ENCODE measurements around the gene PDLIM4. TPM values are rescaled to one million over a fixed set of nuclear protein-coding genes. Genes with fewer than 3 reads are reported as not detected.

Gene PDLIM4, protein sequence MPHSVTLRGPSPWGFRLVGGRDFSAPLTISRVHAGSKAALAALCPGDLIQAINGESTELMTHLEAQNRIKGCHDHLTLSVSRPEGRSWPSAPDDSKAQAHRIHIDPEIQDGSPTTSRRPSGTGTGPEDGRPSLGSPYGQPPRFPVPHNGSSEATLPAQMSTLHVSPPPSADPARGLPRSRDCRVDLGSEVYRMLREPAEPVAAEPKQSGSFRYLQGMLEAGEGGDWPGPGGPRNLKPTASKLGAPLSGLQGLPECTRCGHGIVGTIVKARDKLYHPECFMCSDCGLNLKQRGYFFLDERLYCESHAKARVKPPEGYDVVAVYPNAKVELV
- total RNA-seq (47.0 TPM), polyA plus RNA-seq (ENCODE audit: insufficient read depth, low read depth, low replicate concordance) (31.6 TPM)
- long read RNA-seq, donor 1, transcript PDLIM4-201 (7 exons, 2,282 nt), result major isoform, 10 of 12 reads
- long read RNA-seq, donor 1, partial matches to known transcripts, result 0 of 12 reads
- long read RNA-seq, donor 1, other reads (novel, unspliced or antisense), result 0 of 12 reads
- long read RNA-seq, donor 2, transcript PDLIM4-201 (7 exons, 2,282 nt), result major isoform, 9 of 9 reads
- long read RNA-seq, donor 2, partial matches to known transcripts, result 0 of 9 reads
- long read RNA-seq, donor 2, other reads (novel, unspliced or antisense), result 0 of 9 reads
- long read RNA-seq, donor 3, transcript PDLIM4-201 (7 exons, 2,282 nt), result major isoform, 5 of 5 reads
- long read RNA-seq, donor 3, partial matches to known transcripts, result 0 of 5 reads
- long read RNA-seq, donor 3, other reads (novel, unspliced or antisense), result 0 of 5 reads
- long read RNA-seq, donor 4, transcript PDLIM4-201 (7 exons, 2,282 nt), result major isoform, 10 of 11 reads
- long read RNA-seq, donor 4, partial matches to known transcripts, result 0 of 11 reads
- long read RNA-seq, donor 4, other reads (novel, unspliced or antisense), result 0 of 11 reads
- long read RNA-seq, donor 5, result 0 reads
- long read RNA-seq, donor 6, transcript PDLIM4-201 (7 exons, 2,282 nt), result major isoform, 8 of 8 reads
- long read RNA-seq, donor 6, partial matches to known transcripts, result 0 of 8 reads
- long read RNA-seq, donor 6, other reads (novel, unspliced or antisense), result 0 of 8 reads
- long read RNA-seq, donor 7, transcript PDLIM4-201 (7 exons, 2,282 nt), result major isoform, 69 of 88 reads
- long read RNA-seq, donor 7, partial matches to known transcripts, result 8 of 88 reads
- long read RNA-seq, donor 7, other reads (novel, unspliced or antisense), result 7 of 88 reads
- long read RNA-seq, donor 8, transcript PDLIM4-201 (7 exons, 2,282 nt), result major isoform, 11 of 11 reads
- long read RNA-seq, donor 8, partial matches to known transcripts, result 0 of 11 reads
- long read RNA-seq, donor 8, other reads (novel, unspliced or antisense), result 0 of 11 reads
- long read RNA-seq, donor 9, transcript PDLIM4-201 (7 exons, 2,282 nt), result major isoform, 5 of 5 reads
- long read RNA-seq, donor 9, partial matches to known transcripts, result 0 of 5 reads
- long read RNA-seq, donor 9, other reads (novel, unspliced or antisense), result 0 of 5 reads
- long read RNA-seq, donor 10, transcript PDLIM4-201 (7 exons, 2,282 nt), result major isoform, 8 of 8 reads
- long read RNA-seq, donor 10, partial matches to known transcripts, result 0 of 8 reads
- long read RNA-seq, donor 10, other reads (novel, unspliced or antisense), result 0 of 8 reads

DNA sequence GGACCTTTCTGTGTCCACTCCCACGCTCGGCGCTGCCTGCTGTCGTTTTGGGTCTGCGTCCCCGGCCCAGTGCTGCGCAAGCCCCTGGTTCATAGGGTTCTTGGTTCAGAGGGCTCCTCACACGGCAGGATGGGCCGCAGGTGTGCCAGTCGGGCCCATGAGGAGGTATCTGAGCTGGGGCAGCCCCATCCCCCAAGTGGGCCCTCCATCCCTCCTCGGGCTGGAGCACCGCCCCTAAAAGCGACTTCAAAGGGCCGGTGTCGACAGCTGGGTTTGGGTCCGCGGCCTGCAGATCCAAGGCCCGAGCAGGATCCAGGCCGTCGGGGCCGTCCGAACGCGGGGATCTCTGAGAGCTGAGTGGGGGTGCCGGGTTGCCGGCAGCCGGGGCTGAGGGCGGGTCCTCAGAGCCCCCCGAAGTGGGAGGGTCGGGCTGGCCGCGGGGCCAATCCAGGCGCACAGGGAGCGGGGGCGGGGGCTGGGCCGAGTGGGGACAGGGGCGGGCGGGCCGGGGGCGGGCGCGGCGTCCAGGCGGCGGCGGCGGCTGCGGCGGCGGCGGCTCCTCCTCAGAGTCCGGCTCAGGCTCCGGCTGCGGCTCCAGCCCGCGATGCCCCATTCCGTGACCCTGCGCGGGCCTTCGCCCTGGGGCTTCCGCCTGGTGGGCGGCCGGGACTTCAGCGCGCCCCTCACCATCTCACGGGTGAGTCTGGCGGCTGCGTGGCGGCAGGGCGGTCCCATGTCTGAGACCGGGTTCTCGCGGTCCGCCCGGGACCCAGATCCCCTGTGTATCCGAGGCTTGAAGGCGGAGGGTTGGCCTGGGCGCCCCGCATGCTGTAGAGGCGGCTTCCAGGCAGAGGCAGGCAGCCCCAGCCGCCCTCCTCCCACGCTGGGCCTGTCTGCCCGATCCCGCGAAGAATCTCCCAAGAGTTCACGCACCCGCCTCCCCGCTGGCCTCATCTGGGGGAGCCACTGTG, at the start of gene PDLIM4:
TSS of gene PDLIM4 (plus strand) at position 566 of the 971 bp plus-strand sequence. CDS start at position 605, 39 bp downstream.
- TF ChIP-seq, protein P1, sequence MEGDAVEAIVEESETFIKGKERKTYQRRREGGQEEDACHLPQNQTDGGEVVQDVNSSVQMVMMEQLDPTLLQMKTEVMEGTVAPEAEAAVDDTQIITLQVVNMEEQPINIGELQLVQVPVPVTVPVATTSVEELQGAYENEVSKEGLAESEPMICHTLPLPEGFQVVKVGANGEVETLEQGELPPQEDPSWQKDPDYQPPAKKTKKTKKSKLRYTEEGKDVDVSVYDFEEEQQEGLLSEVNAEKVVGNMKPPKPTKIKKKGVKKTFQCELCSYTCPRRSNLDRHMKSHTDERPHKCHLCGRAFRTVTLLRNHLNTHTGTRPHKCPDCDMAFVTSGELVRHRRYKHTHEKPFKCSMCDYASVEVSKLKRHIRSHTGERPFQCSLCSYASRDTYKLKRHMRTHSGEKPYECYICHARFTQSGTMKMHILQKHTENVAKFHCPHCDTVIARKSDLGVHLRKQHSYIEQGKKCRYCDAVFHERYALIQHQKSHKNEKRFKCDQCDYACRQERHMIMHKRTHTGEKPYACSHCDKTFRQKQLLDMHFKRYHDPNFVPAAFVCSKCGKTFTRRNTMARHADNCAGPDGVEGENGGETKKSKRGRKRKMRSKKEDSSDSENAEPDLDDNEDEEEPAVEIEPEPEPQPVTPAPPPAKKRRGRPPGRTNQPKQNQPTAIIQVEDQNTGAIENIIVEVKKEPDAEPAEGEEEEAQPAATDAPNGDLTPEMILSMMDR (IDR thresholded peaks at IDR 0.05; ENCODE audit: borderline replicate concordance, extremely low read depth, insufficient read depth), result no peak
- H3K4me1 ChIP-seq (ENCODE audit: control insufficient read depth in 2 of 3, insufficient read depth in 2 of 3, low read depth in 1 of 3, low read length in 3 of 3), result peaks cover 0 to 36% (median 21%) of the 10 kb centered on the region in 3 donors
- peak; percentile 83 to 90 (median 85) for DNase-seq
- peak within 1 kb of the TSS; percentile 71 to 80 for H3K27ac ChIP-seq (ENCODE audit: low read depth in 2 of 2, low read length in 2 of 2)
- peak within 1 kb of the TSS in 2 of 3 donors; percentile 29 to 42 for H3K9ac ChIP-seq (ENCODE audit: low read length in 3 of 3)
- intact Hi-C loops (cut with DNase I), result no loop called here
- H3K9me3 ChIP-seq (ENCODE audit: control insufficient read depth in 2 of 3, insufficient read depth in 1 of 3, low read length in 3 of 3), result no peaks in the 10 kb centered on the region
- peaks cover 0 to 3% (median 3%) of the 10 kb centered on the region in 3 donors for H3K36me3 ChIP-seq (ENCODE audit: control insufficient read depth in 2 of 3, insufficient read depth in 3 of 3, low read length in 3 of 3)
- H3K27me3 ChIP-seq (ENCODE audit: control insufficient read depth, insufficient read depth, low read length), result no peaks in the 10 kb centered on the region
- no peak for FAIRE-seq
- peak within 1 kb of the TSS; percentile 36 to 49 (median 38) for H3K4me3 ChIP-seq (ENCODE audit: low read length in 3 of 3)

DNA sequence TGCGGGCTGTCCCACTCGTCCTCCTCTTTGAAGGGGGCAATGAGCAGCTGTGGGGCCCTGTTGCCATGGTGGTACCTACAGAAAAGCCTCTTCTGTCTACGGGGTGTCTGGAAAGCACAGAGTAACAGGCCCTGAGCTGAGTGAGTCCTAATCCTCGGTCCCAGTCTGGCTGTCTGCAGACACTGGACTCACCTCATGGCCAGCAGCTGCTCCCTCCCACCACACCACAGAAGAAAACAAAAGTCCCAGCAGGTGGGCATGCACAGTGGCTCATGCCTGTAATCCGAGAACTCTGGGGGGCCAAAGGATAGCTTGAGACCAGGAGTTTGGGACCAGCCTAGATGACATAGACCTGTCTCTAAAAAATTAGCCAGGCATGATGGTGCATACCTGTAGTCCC, 49.7 kb upstream of the PDLIM4 start:
- no peak for FAIRE-seq
- peaks cover 2 to 66% (median 31%) of the 10 kb centered on the region in 3 donors for H3K36me3 ChIP-seq (ENCODE audit: control insufficient read depth in 2 of 3, insufficient read depth in 3 of 3, low read length in 3 of 3)

More for the DNA sequence above, 49.7 kb upstream of the PDLIM4 start:
- peak in 2 of 5 donors; percentile 1 to 19 for DNase-seq
- H3K4me1 ChIP-seq (ENCODE audit: control insufficient read depth in 2 of 3, insufficient read depth in 2 of 3, low read depth in 1 of 3, low read length in 3 of 3), result no peaks in the 10 kb centered on the region
- H3K27ac ChIP-seq (ENCODE audit: low read depth in 2 of 2, low read length in 2 of 2), result no peak overlapping the region
- no peak overlapping the region for H3K4me3 ChIP-seq (ENCODE audit: low read length in 3 of 3)
- no peaks in the 10 kb centered on the region for H3K9me3 ChIP-seq (ENCODE audit: control insufficient read depth in 2 of 3, insufficient read depth in 1 of 3, low read length in 3 of 3)
- H3K9ac ChIP-seq (ENCODE audit: low read length in 3 of 3), result no peak overlapping the region
- intact Hi-C loops (cut with DNase I), result no loop called here
- TF ChIP-seq, protein P1 (IDR thresholded peaks at IDR 0.05; ENCODE audit: borderline replicate concordance, extremely low read depth, insufficient read depth), result no peak
- H3K27me3 ChIP-seq (ENCODE audit: control insufficient read depth, insufficient read depth, low read length), result no peaks in the 10 kb centered on the region

All from kidney (tissue), 22 donors.